ENCODE measurements around the gene EIF4A2. TPM values are rescaled to one million over a fixed set of nuclear protein-coding genes. Genes with fewer than 3 reads are reported as not detected.

Gene EIF4A2
- 364 and 369 TPM in 2 replicates for total RNA-seq
- long read RNA-seq, transcript EIF4A2-201 (11 exons, 1,919 nt): major isoform, 422 of 1,183 reads
- long read RNA-seq, transcript EIF4A2-207 (10 exons, 1,729 nt): minor isoform, 25 of 1,183 reads
- long read RNA-seq, transcript EIF4A2-203 (10 exons, 1,751 nt): minor isoform, 101 of 1,183 reads
- long read RNA-seq, transcript EIF4A2-205 (11 exons, 1,889 nt): minor isoform, 163 of 1,183 reads
- long read RNA-seq, partial matches to known transcripts: 180 of 1,183 reads
- long read RNA-seq, other reads (novel, unspliced or antisense): 263 of 1,183 reads

DNA sequence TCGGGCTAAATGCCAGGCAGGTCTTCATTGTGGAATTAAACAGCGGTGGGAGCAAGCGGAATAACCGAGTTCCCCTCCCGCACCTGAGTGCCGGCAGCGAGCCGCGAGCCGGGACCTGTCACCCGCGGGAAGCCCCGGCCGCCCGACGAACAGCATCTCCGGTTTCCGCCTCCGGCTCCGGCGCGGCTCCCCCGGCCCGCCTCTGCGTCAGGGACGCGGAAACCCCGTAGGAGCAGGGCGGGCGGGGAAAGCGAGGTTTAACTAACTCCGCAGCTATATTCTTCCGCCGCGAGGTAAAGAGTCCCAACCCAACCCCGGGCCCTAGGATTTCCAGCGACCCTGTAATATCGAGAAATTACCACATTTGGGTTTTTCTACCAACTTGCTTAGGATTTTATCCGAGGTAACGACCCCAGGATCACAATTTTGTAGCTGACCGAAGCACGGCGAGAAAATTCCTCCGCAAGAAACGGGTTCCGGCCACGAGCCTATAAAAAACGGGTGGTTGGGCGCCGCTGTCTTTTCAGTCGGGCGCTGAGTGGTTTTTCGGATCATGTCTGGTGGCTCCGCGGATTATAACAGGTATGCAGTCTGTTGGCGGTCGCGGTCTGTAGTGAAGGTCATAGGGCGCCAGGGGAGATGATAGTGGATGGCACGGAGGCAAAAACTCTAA is at the start of gene EIF4A2:
Gene EIF4A2, plus strand, starts transcription at position 520 of the 673 bp plus-strand sequence. Its CDS starts 34 bp downstream, at position 554.
- Mint-ChIP-seq H3K27me3 (ENCODE audit: low read depth) (peaks cover 15% of the 10 kb centered on the region), H3K36me3 (ENCODE audit: low read depth) (peaks cover 40% of the 10 kb centered on the region), H3K27ac (ENCODE audit: unreplicated experiment) (peak within 1 kb of the TSS; percentile 100), H3K4me3 (peak within 1 kb of the TSS; percentile 99), H3K4me1 (peaks cover 54% of the 10 kb centered on the region), H3K9me3 (no peaks in the 10 kb centered on the region)
- TF ChIP-seq, protein P1, sequence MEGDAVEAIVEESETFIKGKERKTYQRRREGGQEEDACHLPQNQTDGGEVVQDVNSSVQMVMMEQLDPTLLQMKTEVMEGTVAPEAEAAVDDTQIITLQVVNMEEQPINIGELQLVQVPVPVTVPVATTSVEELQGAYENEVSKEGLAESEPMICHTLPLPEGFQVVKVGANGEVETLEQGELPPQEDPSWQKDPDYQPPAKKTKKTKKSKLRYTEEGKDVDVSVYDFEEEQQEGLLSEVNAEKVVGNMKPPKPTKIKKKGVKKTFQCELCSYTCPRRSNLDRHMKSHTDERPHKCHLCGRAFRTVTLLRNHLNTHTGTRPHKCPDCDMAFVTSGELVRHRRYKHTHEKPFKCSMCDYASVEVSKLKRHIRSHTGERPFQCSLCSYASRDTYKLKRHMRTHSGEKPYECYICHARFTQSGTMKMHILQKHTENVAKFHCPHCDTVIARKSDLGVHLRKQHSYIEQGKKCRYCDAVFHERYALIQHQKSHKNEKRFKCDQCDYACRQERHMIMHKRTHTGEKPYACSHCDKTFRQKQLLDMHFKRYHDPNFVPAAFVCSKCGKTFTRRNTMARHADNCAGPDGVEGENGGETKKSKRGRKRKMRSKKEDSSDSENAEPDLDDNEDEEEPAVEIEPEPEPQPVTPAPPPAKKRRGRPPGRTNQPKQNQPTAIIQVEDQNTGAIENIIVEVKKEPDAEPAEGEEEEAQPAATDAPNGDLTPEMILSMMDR (conservative IDR thresholded peaks at IDR 0.05): no peak
- peak; percentile 83 for DNase-seq (ENCODE audit: low read depth, low spot score)

DNA sequence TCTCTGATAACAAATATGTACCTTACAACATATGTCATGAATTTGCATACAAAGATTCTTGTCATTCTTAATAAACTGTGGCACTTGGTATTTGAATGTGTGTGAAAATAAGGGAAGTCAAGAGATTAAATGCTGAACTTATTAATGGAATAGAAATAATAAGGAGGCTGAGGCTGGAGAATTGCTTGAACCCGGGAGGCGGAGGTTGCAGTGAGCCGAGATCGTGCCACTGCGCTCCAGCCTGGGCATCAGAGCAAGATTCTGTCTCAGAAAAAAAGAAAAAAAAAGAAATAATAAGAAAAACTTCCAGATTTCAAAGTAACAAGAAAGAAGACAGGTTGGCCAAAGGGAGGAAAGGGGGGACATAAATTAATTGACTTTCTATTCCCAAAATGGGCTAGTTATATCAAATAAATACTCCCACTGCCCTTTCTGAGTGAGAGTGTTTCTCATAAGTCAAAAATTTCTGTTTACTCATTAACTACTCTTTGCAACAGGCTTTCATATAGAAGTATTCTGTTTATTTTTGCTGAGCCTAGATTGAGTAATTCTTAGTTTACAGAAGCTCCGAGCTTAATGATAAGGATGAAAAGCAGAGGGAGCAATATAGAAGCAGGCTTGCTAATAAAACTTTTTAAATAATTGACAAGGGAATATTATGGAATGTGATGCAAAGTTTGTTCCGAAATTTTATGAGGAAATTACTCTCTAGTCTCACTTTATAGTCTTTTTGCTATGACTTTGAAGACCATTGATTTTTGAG is 40.6 kb upstream of the EIF4A2 start:
- Mint-ChIP-seq H3K4me1 (peaks cover 6% of the 10 kb centered on the region), H3K9me3 (peaks cover 3% of the 10 kb centered on the region), H3K4me3 (no peak overlapping the region), H3K27me3 (ENCODE audit: low read depth) (peaks cover 16% of the 10 kb centered on the region), H3K27ac (ENCODE audit: unreplicated experiment) (no peak overlapping the region), H3K36me3 (ENCODE audit: low read depth) (no peaks in the 10 kb centered on the region)
- TF ChIP-seq, protein P1 (conservative IDR thresholded peaks at IDR 0.05): no peak
- no peak for DNase-seq (ENCODE audit: low read depth, low spot score)

DNA sequence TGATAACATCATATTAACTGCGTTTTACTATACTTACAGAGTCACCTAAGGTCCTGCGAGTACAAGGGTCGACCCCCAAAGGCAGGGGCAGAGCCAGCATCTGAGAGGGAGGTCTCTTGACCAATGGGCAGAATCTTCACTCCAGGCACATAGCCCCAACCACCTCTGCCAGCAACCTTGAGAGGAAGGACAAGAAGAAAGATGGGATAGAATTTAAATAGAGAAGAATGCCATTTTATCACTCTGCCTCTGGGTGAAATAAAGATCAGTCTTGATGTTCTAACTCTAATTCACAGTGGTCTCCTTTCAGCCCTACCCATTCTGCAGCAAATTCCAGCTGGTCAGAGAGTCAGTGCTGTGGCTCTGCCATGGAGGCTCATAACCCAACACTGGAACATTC is 39.7 kb upstream of the EIF4A2 start:
- H3K36me3 Mint-ChIP-seq (ENCODE audit: low read depth): no peaks in the 10 kb centered on the region
- peaks cover 3% of the 10 kb centered on the region for H3K9me3 Mint-ChIP-seq
- H3K4me1 Mint-ChIP-seq: peaks cover 6% of the 10 kb centered on the region
- peaks cover 16% of the 10 kb centered on the region for H3K27me3 Mint-ChIP-seq (ENCODE audit: low read depth)
- no peak overlapping the region for H3K27ac Mint-ChIP-seq (ENCODE audit: unreplicated experiment)
- TF ChIP-seq, protein P1 (conservative IDR thresholded peaks at IDR 0.05): no peak
- no peak for DNase-seq (ENCODE audit: low read depth, low spot score)
- H3K4me3 Mint-ChIP-seq: no peak overlapping the region

GRCh38 chr3:186746008-186746407 is 37.4 kb upstream of the EIF4A2 start:
- no peak overlapping the region for H3K4me3 Mint-ChIP-seq
- peaks cover 6% of the 10 kb centered on the region for H3K4me1 Mint-ChIP-seq
- peak overlapping the region; percentile 82 for H3K27ac Mint-ChIP-seq (ENCODE audit: unreplicated experiment)
- TF ChIP-seq, protein P1 (conservative IDR thresholded peaks at IDR 0.05): no peak
- no peak for DNase-seq (ENCODE audit: low read depth, low spot score)
- H3K9me3 Mint-ChIP-seq: peaks cover 3% of the 10 kb centered on the region
- peaks cover 8% of the 10 kb centered on the region for H3K27me3 Mint-ChIP-seq (ENCODE audit: low read depth)
- no peaks in the 10 kb centered on the region for H3K36me3 Mint-ChIP-seq (ENCODE audit: low read depth)

DNA sequence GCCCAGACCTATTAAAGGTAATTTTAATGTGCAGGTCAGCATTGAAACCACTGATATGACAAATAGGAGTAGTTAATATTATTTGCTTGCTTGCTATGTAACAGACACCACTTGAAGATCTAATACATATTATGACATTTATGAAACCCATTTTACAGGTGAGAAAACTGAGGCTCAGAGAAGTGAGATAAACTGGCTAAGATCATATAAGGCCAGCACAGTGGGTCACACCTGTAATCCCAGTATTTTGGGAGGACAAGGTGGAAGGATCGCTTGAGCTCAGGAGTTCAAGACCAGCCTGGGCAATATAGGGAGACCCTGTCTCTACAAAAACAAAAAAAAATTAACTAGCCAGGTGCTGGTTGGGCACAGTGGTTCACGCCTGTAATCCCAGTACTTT is 33.1 kb upstream of the EIF4A2 start:
- Mint-ChIP-seq H3K27me3 (ENCODE audit: low read depth) (peaks cover 17% of the 10 kb centered on the region), H3K4me1 (peaks cover 6% of the 10 kb centered on the region), H3K4me3 (no peak overlapping the region)

More for the DNA sequence above, 33.1 kb upstream of the EIF4A2 start:
- H3K36me3 Mint-ChIP-seq (ENCODE audit: low read depth): no peaks in the 10 kb centered on the region
- peaks cover 3% of the 10 kb centered on the region for H3K9me3 Mint-ChIP-seq
- H3K27ac Mint-ChIP-seq (ENCODE audit: unreplicated experiment): no peak overlapping the region
- TF ChIP-seq, protein P1 (conservative IDR thresholded peaks at IDR 0.05): no peak
- no peak for DNase-seq (ENCODE audit: low read depth, low spot score)
